Measurements from ENCODE around the gene WDR18.

DNA sequence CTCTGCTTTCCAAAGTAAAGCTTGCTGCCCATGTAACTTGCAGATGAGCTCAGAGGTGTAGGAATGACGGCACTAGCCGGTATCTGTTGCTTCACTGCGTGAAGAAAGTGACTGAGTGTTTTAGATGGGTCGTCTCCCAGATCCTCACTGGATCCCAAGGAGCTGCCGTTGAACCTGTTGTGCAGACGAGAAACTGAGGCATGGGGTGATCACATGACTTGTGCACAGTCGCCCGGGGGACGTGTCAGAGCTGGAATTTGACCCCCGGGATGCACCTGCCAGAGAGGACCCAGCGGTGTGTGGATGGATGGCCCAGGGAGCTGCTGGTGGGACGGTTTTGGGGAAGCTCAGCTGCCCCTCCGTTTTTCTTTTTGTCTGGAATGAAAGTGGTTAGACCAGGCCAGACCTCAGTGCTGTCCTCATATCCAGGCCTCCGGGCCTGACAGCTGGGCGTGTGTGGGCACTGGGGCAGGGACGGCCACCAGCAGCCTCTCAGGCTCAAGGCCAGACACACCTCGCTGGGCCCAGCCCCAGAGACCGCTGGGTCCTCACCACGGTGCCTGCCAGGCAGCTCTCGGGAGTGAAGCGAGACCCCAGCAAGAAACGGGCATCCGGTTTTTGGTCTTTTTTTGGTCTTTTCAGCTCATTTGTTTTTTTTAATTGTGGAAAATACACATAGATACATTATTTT lies 45.8 kb upstream of the WDR18 start:
- TF ChIP-seq, protein P1, sequence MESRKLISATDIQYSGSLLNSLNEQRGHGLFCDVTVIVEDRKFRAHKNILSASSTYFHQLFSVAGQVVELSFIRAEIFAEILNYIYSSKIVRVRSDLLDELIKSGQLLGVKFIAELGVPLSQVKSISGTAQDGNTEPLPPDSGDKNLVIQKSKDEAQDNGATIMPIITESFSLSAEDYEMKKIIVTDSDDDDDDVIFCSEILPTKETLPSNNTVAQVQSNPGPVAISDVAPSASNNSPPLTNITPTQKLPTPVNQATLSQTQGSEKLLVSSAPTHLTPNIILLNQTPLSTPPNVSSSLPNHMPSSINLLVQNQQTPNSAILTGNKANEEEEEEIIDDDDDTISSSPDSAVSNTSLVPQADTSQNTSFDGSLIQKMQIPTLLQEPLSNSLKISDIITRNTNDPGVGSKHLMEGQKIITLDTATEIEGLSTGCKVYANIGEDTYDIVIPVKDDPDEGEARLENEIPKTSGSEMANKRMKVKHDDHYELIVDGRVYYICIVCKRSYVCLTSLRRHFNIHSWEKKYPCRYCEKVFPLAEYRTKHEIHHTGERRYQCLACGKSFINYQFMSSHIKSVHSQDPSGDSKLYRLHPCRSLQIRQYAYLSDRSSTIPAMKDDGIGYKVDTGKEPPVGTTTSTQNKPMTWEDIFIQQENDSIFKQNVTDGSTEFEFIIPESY (IDR thresholded peaks at IDR 0.05; ENCODE audit: extremely low read depth, insufficient replicate concordance, low read length), result no peak
- TF ChIP-seq EZH2 (IDR thresholded peaks at IDR 0.05) (no peak), EGR1 (IDR thresholded peaks at IDR 0.05; ENCODE audit: low read depth) (no peak), RAD21 (IDR thresholded peaks at IDR 0.05; ENCODE audit: low read depth) (no peak), TCF7L2 (IDR thresholded peaks at IDR 0.05; ENCODE audit: borderline replicate concordance, extremely low read depth, insufficient read depth, insufficient read length) (no peak), EZH2phosphoT487 (IDR thresholded peaks at IDR 0.05; ENCODE audit: borderline replicate concordance) (no peak)
- TF ChIP-seq, protein P2, sequence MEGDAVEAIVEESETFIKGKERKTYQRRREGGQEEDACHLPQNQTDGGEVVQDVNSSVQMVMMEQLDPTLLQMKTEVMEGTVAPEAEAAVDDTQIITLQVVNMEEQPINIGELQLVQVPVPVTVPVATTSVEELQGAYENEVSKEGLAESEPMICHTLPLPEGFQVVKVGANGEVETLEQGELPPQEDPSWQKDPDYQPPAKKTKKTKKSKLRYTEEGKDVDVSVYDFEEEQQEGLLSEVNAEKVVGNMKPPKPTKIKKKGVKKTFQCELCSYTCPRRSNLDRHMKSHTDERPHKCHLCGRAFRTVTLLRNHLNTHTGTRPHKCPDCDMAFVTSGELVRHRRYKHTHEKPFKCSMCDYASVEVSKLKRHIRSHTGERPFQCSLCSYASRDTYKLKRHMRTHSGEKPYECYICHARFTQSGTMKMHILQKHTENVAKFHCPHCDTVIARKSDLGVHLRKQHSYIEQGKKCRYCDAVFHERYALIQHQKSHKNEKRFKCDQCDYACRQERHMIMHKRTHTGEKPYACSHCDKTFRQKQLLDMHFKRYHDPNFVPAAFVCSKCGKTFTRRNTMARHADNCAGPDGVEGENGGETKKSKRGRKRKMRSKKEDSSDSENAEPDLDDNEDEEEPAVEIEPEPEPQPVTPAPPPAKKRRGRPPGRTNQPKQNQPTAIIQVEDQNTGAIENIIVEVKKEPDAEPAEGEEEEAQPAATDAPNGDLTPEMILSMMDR (IDR thresholded peaks at IDR 0.05 in 2 of 3, conservative IDR thresholded peaks at IDR 0.05 in 1 of 3; ENCODE audit: borderline replicate concordance in 1 of 3, insufficient read depth in 1 of 3, low read depth in 2 of 3, low read length in 2 of 3), result no peak
- TF ChIP-seq, protein P3, sequence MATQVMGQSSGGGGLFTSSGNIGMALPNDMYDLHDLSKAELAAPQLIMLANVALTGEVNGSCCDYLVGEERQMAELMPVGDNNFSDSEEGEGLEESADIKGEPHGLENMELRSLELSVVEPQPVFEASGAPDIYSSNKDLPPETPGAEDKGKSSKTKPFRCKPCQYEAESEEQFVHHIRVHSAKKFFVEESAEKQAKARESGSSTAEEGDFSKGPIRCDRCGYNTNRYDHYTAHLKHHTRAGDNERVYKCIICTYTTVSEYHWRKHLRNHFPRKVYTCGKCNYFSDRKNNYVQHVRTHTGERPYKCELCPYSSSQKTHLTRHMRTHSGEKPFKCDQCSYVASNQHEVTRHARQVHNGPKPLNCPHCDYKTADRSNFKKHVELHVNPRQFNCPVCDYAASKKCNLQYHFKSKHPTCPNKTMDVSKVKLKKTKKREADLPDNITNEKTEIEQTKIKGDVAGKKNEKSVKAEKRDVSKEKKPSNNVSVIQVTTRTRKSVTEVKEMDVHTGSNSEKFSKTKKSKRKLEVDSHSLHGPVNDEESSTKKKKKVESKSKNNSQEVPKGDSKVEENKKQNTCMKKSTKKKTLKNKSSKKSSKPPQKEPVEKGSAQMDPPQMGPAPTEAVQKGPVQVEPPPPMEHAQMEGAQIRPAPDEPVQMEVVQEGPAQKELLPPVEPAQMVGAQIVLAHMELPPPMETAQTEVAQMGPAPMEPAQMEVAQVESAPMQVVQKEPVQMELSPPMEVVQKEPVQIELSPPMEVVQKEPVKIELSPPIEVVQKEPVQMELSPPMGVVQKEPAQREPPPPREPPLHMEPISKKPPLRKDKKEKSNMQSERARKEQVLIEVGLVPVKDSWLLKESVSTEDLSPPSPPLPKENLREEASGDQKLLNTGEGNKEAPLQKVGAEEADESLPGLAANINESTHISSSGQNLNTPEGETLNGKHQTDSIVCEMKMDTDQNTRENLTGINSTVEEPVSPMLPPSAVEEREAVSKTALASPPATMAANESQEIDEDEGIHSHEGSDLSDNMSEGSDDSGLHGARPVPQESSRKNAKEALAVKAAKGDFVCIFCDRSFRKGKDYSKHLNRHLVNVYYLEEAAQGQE (IDR thresholded peaks at IDR 0.05; ENCODE audit: low read depth), result no peak

Measured in HCT116 (cell line).